ENCODE measurements around the gene PDE6H. TPM values are rescaled to one million over a fixed set of nuclear protein-coding genes. Genes with fewer than 3 reads are reported as not detected.

The PDE6H gene
- total RNA-seq, 1 donor from 2014 or later, result not detected

DNA sequence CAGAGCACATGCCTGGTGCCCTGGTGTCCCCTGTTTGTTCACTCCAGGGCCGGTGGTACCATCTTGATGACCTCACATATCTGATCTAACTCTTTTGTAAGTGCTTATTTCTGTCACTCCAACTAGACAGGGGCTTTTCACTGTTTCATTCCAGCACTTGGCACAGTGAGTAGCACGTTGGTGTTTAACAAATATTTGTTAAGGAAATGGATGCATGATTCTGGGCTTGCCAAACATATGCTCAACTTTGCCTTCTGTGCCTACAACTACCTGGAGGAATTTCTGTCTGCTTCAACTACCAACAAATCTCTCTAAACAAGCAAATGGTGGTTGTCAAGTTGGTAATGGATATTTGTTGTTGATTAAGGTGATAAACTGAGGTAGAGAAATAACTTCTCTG lies 31.6 kb downstream of the PDE6H start:
- H3K4me1 Mint-ChIP-seq (ENCODE audit: low read depth), result peaks cover 17% of the 10 kb centered on the region
- no peak overlapping the region for H3K4me3 Mint-ChIP-seq (ENCODE audit: unreplicated experiment)
- TF ChIP-seq, protein P1, sequence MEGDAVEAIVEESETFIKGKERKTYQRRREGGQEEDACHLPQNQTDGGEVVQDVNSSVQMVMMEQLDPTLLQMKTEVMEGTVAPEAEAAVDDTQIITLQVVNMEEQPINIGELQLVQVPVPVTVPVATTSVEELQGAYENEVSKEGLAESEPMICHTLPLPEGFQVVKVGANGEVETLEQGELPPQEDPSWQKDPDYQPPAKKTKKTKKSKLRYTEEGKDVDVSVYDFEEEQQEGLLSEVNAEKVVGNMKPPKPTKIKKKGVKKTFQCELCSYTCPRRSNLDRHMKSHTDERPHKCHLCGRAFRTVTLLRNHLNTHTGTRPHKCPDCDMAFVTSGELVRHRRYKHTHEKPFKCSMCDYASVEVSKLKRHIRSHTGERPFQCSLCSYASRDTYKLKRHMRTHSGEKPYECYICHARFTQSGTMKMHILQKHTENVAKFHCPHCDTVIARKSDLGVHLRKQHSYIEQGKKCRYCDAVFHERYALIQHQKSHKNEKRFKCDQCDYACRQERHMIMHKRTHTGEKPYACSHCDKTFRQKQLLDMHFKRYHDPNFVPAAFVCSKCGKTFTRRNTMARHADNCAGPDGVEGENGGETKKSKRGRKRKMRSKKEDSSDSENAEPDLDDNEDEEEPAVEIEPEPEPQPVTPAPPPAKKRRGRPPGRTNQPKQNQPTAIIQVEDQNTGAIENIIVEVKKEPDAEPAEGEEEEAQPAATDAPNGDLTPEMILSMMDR (IDR thresholded peaks at IDR 0.05), result no peak

GRCh38 chr12:15005064-15005463 lies 32.2 kb downstream of the PDE6H start:
- Mint-ChIP-seq H3K27ac (ENCODE audit: unreplicated experiment) (no peak overlapping the region), H3K36me3 (ENCODE audit: low read depth) (peaks cover 2% of the 10 kb centered on the region), H3K27me3 (ENCODE audit: low read depth) (peaks cover 2% of the 10 kb centered on the region), H3K4me1 (ENCODE audit: low read depth) (peaks cover 12% of the 10 kb centered on the region), H3K4me3 (ENCODE audit: unreplicated experiment) (no peak overlapping the region), H3K9me3 (ENCODE audit: low read depth) (peaks cover 6% of the 10 kb centered on the region)
- TF ChIP-seq, protein P1 (IDR thresholded peaks at IDR 0.05), result no peak
- no peak for DNase-seq (ENCODE audit: low spot score)

More for the DNA sequence above, 31.6 kb downstream of the PDE6H start:
- H3K27ac Mint-ChIP-seq (ENCODE audit: unreplicated experiment), result no peak overlapping the region
- peaks cover 2% of the 10 kb centered on the region for H3K27me3 Mint-ChIP-seq (ENCODE audit: low read depth)
- peaks cover 3% of the 10 kb centered on the region for H3K9me3 Mint-ChIP-seq (ENCODE audit: low read depth)
- DNase-seq (ENCODE audit: low spot score), result no peak
- H3K36me3 Mint-ChIP-seq (ENCODE audit: low read depth), result peaks cover under 1% of the 10 kb centered on the region

DNA sequence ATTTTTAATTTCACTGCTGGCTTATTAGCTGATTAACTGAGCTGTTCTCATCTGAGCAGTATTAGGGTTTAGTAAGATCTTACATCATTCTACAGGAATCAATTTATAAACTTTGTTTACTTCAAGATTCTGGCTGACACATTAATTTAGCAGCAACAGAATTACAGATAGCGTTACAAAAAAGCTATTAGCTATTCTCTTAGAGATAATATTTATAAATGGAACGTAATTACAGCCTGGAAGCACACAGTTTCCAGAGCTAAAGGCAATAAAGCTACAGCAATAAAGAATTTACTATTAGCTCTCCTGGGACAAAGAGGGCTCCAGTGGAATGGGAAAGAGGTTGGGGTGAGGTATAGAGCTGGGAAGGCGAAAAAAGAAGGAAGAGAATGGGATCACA lies 34.7 kb downstream of the PDE6H start:
- Mint-ChIP-seq H3K36me3 (ENCODE audit: low read depth) (peaks cover 2% of the 10 kb centered on the region), H3K4me1 (ENCODE audit: low read depth) (no peaks in the 10 kb centered on the region), H3K4me3 (ENCODE audit: unreplicated experiment) (no peak overlapping the region), H3K27ac (ENCODE audit: unreplicated experiment) (no peak overlapping the region), H3K27me3 (ENCODE audit: low read depth) (peaks cover 2% of the 10 kb centered on the region), H3K9me3 (ENCODE audit: low read depth) (peaks cover 6% of the 10 kb centered on the region)
- DNase-seq (ENCODE audit: low spot score), result no peak
- TF ChIP-seq, protein P1 (IDR thresholded peaks at IDR 0.05), result no peak

DNA sequence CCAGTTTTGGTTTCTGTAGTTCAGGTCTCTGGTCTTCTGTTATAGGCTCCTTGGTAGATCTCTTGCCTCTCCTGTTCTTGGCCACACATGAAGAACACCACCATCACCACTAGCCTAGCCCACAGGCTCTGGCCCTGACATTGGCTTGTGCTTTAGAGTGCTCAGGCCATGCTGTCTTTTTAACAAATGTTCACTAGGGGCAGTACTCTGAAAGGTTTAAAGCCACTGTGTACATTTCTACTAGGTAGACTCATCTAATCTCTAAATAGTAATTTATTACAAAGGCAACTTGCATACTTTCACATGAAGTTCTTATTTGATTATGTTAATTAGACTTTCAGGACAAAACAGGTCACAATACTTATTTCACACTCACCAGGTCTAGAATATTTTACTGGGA lies 38.3 kb downstream of the PDE6H start:
- peaks cover 2% of the 10 kb centered on the region for H3K27me3 Mint-ChIP-seq (ENCODE audit: low read depth)
- H3K4me1 Mint-ChIP-seq (ENCODE audit: low read depth), result no peaks in the 10 kb centered on the region
- H3K36me3 Mint-ChIP-seq (ENCODE audit: low read depth), result peaks cover 2% of the 10 kb centered on the region
- TF ChIP-seq, protein P1 (IDR thresholded peaks at IDR 0.05), result peak; percentile 57
- H3K4me3 Mint-ChIP-seq (ENCODE audit: unreplicated experiment), result no peak overlapping the region
- H3K9me3 Mint-ChIP-seq (ENCODE audit: low read depth), result peaks cover 6% of the 10 kb centered on the region
- DNase-seq (ENCODE audit: low spot score), result no peak
- H3K27ac Mint-ChIP-seq (ENCODE audit: unreplicated experiment), result no peak overlapping the region

GRCh38 chr12:15013634-15014179 lies 40.9 kb downstream of the PDE6H start:
- TF ChIP-seq, protein P1 (IDR thresholded peaks at IDR 0.05), result no peak
- H3K9me3 Mint-ChIP-seq (ENCODE audit: low read depth), result peaks cover 9% of the 10 kb centered on the region
- no peaks in the 10 kb centered on the region for H3K4me1 Mint-ChIP-seq (ENCODE audit: low read depth)
- H3K27ac Mint-ChIP-seq (ENCODE audit: unreplicated experiment), result no peak overlapping the region
- no peak overlapping the region for H3K4me3 Mint-ChIP-seq (ENCODE audit: unreplicated experiment)
- no peak for DNase-seq (ENCODE audit: low spot score)
- no peaks in the 10 kb centered on the region for H3K27me3 Mint-ChIP-seq (ENCODE audit: low read depth)
- H3K36me3 Mint-ChIP-seq (ENCODE audit: low read depth), result peaks cover 2% of the 10 kb centered on the region
